ENCODE data around the gene RNASE2.
"Not testable (repeated sequence)": the region's sequence is repeated elsewhere in the genome, so short reads cannot be mapped to it uniquely, and the experiment has no call there.

DNA sequence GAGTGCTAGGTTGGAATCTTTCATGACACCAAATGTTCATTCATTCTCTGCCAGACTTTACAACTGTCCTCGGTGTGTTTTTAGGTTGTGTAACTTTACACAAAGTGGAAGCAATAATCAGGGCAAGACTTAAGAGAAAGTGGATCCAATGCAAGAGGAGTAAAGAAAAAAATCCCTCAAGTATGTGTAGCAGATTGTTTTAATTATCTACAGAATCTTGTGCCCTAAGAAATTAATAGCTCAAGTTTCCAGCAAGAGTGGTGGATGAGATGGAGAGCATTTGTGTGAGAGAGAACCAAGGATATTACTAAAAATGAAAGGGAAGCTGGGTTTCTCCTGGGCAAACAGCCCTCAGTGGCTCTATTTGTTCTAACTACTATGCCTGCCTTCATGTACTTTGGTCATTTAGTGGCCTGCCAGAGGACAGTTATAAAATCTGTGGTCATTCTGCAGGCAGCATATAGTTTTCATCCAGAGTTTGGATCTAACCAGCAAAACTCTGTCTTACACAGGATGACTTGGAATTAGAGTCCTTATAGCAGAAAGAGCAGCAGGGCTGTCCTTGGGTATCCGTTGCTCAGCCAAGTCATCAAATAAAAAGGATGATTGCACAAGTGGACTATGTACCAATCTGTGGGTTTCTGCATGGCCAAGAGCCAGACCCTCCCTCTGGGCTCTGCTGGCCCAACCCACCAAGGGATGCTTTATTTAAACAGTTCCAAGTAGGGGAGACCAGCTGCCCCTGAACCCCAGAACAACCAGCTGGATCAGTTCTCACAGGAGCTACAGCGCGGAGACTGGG lies at the start of gene RNASE2:
- not testable (repeated sequence) for TF ChIP-seq POLR2AphosphoS5, POLR2A, EP300 (IDR thresholded peaks at IDR 0.05)
- TF ChIP-seq, protein P1, sequence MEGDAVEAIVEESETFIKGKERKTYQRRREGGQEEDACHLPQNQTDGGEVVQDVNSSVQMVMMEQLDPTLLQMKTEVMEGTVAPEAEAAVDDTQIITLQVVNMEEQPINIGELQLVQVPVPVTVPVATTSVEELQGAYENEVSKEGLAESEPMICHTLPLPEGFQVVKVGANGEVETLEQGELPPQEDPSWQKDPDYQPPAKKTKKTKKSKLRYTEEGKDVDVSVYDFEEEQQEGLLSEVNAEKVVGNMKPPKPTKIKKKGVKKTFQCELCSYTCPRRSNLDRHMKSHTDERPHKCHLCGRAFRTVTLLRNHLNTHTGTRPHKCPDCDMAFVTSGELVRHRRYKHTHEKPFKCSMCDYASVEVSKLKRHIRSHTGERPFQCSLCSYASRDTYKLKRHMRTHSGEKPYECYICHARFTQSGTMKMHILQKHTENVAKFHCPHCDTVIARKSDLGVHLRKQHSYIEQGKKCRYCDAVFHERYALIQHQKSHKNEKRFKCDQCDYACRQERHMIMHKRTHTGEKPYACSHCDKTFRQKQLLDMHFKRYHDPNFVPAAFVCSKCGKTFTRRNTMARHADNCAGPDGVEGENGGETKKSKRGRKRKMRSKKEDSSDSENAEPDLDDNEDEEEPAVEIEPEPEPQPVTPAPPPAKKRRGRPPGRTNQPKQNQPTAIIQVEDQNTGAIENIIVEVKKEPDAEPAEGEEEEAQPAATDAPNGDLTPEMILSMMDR (IDR thresholded peaks at IDR 0.05), result not testable (repeated sequence)

All from upper lobe of left lung (tissue), 4 donors.